OCI-LY3 (cell line): ENCODE measurements around the gene GALNT2.

Experiments
- H2AFZ ChIP-seq: fragments of 200-600, 300-600 bp; shearing (Covaris generic); 2 replicates; pipeline ENCODE4 v1.6.0; 2014; ENCODE audit warnings: antibody characterized with exemption, low read depth, low read length
- H3K27ac ChIP-seq: fragments of 200-600, 300-600 bp; sonication (generic); 2 replicates; pipeline ENCODE4 v1.5.1; 2014; ENCODE audit warnings: mild to moderate bottlenecking, low read length, moderate library complexity, mixed read lengths
- H3K27me3 ChIP-seq: fragments of 200-600, 300-600 bp; sonication (generic); 2 replicates; pipeline ENCODE4 v1.6.1; 2014; ENCODE audit warnings: low read depth, low read length, mixed read lengths
- H3K36me3 ChIP-seq: fragments of 200-600, 300-600 bp; sonication (generic); replicated peaks from 2 replicates; pipeline ENCODE3; 2014; ENCODE audit warnings: low read depth, low read length, mixed read lengths
- H3K4me1 ChIP-seq: fragments of 300-600, 200-600 bp; sonication (generic); 2 replicates; pipeline ENCODE4 v1.6.1; 2014; ENCODE audit warnings: low read length, mixed read lengths
- H3K4me2 ChIP-seq: fragments of 200-600, 300-600 bp; sonication (generic); 2 replicates; pipeline ENCODE4 v1.6.1; 2014; ENCODE audit warnings: low read length, mixed read lengths
- H3K4me3 ChIP-seq: fragments of 300-600, 200-600 bp; sonication (generic); 2 replicates; pipeline ENCODE4 v1.5.1; 2014; ENCODE audit warnings: antibody characterized with exemption, mild to moderate bottlenecking, low read length, moderate library complexity
- H3K79me2 ChIP-seq: fragments of 300-600, 200-600 bp; shearing (Covaris generic); 2 replicates; pipeline ENCODE4 v1.6.1; 2014; ENCODE audit warnings: mild to moderate bottlenecking, low read length, mixed read lengths
- H3K9ac ChIP-seq: fragments of 300-600, 200-600 bp; shearing (Covaris generic); 2 replicates; pipeline ENCODE4 v1.6.0; 2014; ENCODE audit warnings: mild to moderate bottlenecking, low read length, moderate library complexity
- H3K9me3 ChIP-seq: fragments of 200-600, 300-600 bp; shearing (Covaris generic); 2 replicates; pipeline ENCODE4 v1.6.1; 2014; ENCODE audit warnings: low read length, mixed read lengths; ENCODE audit not compliant: insufficient read depth
- H4K20me1 ChIP-seq: fragments of 200-600, 300-600 bp; sonication (generic); 2 replicates; pipeline ENCODE4 v1.6.1; 2016; ENCODE audit warnings: low read length, mixed read lengths; ENCODE audit not compliant: insufficient read depth
- EZH2phosphoT487 ChIP-seq: fragments of 200-600 bp; shearing (Covaris generic); IDR thresholded peaks from 2 replicates; pipeline ENCODE4 v1.6.1; 2018; ENCODE audit warnings: antibody characterized with exemption, mixed run types, low read depth
- TF ChIP-seq, protein P1 (sequence below): fragments of 200-600, 300-600 bp; sonication (generic); IDR thresholded peaks from 2 replicates; pipeline ENCODE4 v1.5.1; 2014; ENCODE audit warnings: antibody characterized with exemption, low read length, low read depth

Gene GALNT2

GRCh38 chr1:230144010-230144614, 77.1 kb downstream of the GALNT2 start:
- no peak for TF ChIP-seq EZH2phosphoT487
- TF ChIP-seq, protein P1, sequence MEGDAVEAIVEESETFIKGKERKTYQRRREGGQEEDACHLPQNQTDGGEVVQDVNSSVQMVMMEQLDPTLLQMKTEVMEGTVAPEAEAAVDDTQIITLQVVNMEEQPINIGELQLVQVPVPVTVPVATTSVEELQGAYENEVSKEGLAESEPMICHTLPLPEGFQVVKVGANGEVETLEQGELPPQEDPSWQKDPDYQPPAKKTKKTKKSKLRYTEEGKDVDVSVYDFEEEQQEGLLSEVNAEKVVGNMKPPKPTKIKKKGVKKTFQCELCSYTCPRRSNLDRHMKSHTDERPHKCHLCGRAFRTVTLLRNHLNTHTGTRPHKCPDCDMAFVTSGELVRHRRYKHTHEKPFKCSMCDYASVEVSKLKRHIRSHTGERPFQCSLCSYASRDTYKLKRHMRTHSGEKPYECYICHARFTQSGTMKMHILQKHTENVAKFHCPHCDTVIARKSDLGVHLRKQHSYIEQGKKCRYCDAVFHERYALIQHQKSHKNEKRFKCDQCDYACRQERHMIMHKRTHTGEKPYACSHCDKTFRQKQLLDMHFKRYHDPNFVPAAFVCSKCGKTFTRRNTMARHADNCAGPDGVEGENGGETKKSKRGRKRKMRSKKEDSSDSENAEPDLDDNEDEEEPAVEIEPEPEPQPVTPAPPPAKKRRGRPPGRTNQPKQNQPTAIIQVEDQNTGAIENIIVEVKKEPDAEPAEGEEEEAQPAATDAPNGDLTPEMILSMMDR: no peak
- H3K27me3 ChIP-seq: no peaks in the 10 kb centered on the region
- H2AFZ ChIP-seq: no peak overlapping the region
- H3K27ac ChIP-seq: no peak overlapping the region
- H4K20me1 ChIP-seq: peaks cover 58% of the 10 kb centered on the region
- peaks cover 55% of the 10 kb centered on the region for H3K79me2 ChIP-seq
- no peak overlapping the region for H3K4me2 ChIP-seq
- H3K9ac ChIP-seq: no peak overlapping the region
- H3K4me3 ChIP-seq: no peak overlapping the region
- no peaks in the 10 kb centered on the region for H3K9me3 ChIP-seq
- no peaks in the 10 kb centered on the region for H3K36me3 ChIP-seq
- peaks cover 49% of the 10 kb centered on the region for H3K4me1 ChIP-seq

DNA sequence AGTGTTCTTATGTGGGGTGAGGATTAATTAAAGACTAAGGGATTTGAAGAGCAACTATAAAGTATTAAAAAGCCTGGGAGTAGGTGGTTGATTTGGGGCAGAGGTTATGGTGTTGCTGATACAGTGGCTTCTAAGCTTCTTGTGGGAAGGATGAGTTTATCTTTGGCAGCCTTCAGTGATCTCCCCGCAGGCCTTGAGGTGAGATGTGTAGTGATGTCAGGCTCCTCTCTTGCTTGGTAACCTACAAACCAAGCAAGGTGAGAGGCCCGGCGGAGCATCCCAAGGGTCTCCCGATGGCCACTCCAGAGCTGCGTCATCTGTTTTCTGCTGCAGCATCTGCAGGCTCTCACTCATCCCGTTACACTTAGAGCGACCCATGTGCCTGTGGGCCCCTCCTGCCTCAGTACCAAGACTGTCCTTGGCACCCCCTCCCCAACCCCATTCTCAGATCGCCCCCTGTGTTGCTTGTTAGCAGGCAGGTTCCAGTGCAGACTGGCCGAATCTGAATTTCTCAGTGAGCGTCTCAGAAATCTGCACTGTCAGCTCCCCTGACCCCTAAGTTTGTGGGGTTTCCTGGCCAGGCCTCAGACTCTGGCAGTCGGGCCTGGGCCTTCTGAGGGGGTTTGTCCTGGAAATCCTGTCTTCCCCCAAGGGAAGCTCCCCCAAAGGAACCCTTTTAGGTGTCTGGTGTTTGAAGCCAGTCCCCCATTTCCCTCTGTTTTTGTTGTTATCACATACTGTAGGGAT, 77.9 kb downstream of the GALNT2 start:
- Histone ChIP-seq H4K20me1 (peaks cover 66% of the 10 kb centered on the region), H3K27ac (no peak overlapping the region), H3K4me3 (no peak overlapping the region), H3K36me3 (no peaks in the 10 kb centered on the region), H3K9me3 (no peaks in the 10 kb centered on the region), H3K79me2 (peaks cover 63% of the 10 kb centered on the region), H3K4me2 (no peak overlapping the region), H3K4me1 (peaks cover 57% of the 10 kb centered on the region), H3K27me3 (no peaks in the 10 kb centered on the region), H2AFZ (no peak overlapping the region), H3K9ac (no peak overlapping the region)
- TF ChIP-seq, protein P1: no peak
- TF ChIP-seq EZH2phosphoT487: no peak

- H4K20me1 ChIP-seq: peaks cover 67% of the 10 kb centered on the region
- no peak overlapping the region for H2AFZ ChIP-seq
- no peaks in the 10 kb centered on the region for H3K36me3 ChIP-seq
- H3K4me3 ChIP-seq: peak overlapping the region; percentile 57; the same call in 1 of the 2 replicates
- peaks cover 66% of the 10 kb centered on the region for H3K79me2 ChIP-seq
- H3K9me3 ChIP-seq: no peaks in the 10 kb centered on the region
- H3K4me1 ChIP-seq: peaks cover 63% of the 10 kb centered on the region
- peak overlapping the region; percentile 84 for H3K4me2 ChIP-seq
- peak overlapping the region; percentile 15; the same call in 1 of the 2 replicates for H3K9ac ChIP-seq
- H3K27me3 ChIP-seq: no peaks in the 10 kb centered on the region
- TF ChIP-seq EZH2phosphoT487: no peak
- TF ChIP-seq, protein P1: no peak
- H3K27ac ChIP-seq: 0 out of 2 replicates have a peak overlapping the region, but pooled peaks have one; percentile 10
These were observed 78.5 kb downstream of the GALNT2 start for GRCh38 chr1:230145505-230145899.

DNA sequence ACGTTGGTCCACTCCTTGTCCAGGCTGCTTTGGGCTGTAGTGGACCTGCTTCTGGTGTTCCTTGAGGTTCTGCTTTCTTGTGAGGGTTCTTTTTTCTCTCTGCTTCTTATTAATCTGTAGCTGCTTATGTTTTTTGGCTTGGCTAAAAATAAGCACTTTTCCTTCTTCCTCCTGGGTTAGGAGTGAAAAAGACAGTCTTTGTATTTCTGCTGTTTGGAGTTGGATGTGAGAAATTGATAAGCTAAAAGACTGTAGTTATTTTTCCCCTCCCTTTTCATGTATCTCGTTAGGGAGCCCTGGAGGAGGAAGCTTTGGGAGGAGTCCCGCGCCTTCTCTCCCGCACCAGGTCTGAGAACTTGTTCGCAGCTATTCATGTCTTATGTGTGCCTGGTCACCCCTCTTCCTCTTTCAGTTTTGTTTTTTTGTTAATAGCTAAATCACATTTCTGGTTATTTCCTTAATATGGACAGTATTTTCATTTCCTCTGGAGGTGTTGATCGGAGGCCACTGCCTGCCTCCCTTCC, 79.0 kb downstream of the GALNT2 start:
- 0 out of 2 replicates have a peak overlapping the region, but pooled peaks have one; percentile 10 for H3K27ac ChIP-seq
- TF ChIP-seq, protein P1: no peak
- TF ChIP-seq EZH2phosphoT487: no peak
- peak overlapping the region; percentile 84 for H3K4me2 ChIP-seq
- peaks cover under 1% of the 10 kb centered on the region for H3K36me3 ChIP-seq
- H3K9me3 ChIP-seq: no peaks in the 10 kb centered on the region
- H4K20me1 ChIP-seq: peaks cover 73% of the 10 kb centered on the region
- peak overlapping the region; percentile 57 for H3K4me3 ChIP-seq
- H3K4me1 ChIP-seq: peaks cover 67% of the 10 kb centered on the region
- H3K27me3 ChIP-seq: no peaks in the 10 kb centered on the region
- peaks cover 71% of the 10 kb centered on the region for H3K79me2 ChIP-seq
- H2AFZ ChIP-seq: no peak overlapping the region
- peak overlapping the region; percentile 15; the same call in 1 of the 2 replicates for H3K9ac ChIP-seq
